GM23338 (cell line): ENCODE data around the gene ASB2. TPM values are rescaled to one million over a fixed set of nuclear protein-coding genes. Genes with fewer than 3 reads are reported as not detected.

ENCODE experiments used
- ATAC-seq: fragments of 200-7000 bp; cut with Tn5 transposase; 3 replicates; pipeline ENCODE4 v1.9.1; 2020
- DNase-seq: peaks from one replicate; pipeline ENCODE4 v3.0.0-alpha.2; 2015; ENCODE audit warnings: low spot score
- H2AFZ ChIP-seq: fragments of 200-600 bp; sonication (generic); 2 replicates; pipeline ENCODE4 v1.8.0; 2016; ENCODE audit warnings: antibody characterized with exemption, mild to moderate bottlenecking, moderate library complexity
- H3F3A ChIP-seq: fragments of 200-600 bp; sonication (generic); replicated peaks from 2 replicates; pipeline ENCODE4 v1.8.0; 2017; ENCODE audit warnings: antibody characterized with exemption, mixed run types, low read depth
- H3K27ac ChIP-seq: fragments of 200-600 bp; sonication (generic); 2 replicates; pipeline ENCODE4 v1.6.1; 2016; ENCODE audit warnings: low read depth
- H3K27me3 ChIP-seq: fragments of 200-600 bp; sonication (generic); 2 replicates; pipeline ENCODE4 v1.8.0; 2016; ENCODE audit warnings: mild to moderate bottlenecking, mixed run types, moderate library complexity; ENCODE audit not compliant: insufficient read depth
- H3K36me3 ChIP-seq: fragments of 200-600 bp; sonication (generic); 2 replicates; pipeline ENCODE4 v1.8.0; 2016; ENCODE audit warnings: mild to moderate bottlenecking; ENCODE audit not compliant: insufficient read depth
- H3K4me1 ChIP-seq: fragments of 200-600 bp; sonication (generic); 2 replicates; pipeline ENCODE4 v1.8.0; 2016; ENCODE audit warnings: mild to moderate bottlenecking, moderate library complexity; ENCODE audit not compliant: insufficient read depth
- H3K4me2 ChIP-seq: fragments of 200-600 bp; sonication (generic); 2 replicates; pipeline ENCODE4 v1.7.1; 2017; ENCODE audit warnings: mixed run types
- H3K4me3 ChIP-seq: fragments of 200-600 bp; sonication (generic); 2 replicates; pipeline ENCODE4 v1.6.1; 2016; ENCODE audit warnings: mixed run types
- H3K79me2 ChIP-seq: fragments of 200-600 bp; sonication (generic); replicated peaks from 2 replicates; pipeline ENCODE4 v1.8.0; 2017; ENCODE audit warnings: mild to moderate bottlenecking; ENCODE audit not compliant: insufficient read depth
- H3K9me2 ChIP-seq: fragments of 200-600 bp; sonication (generic); 2 replicates; pipeline ENCODE4 v1.8.0; 2017; ENCODE audit not compliant: insufficient read depth
- H4K20me1 ChIP-seq: fragments of 200-600 bp; sonication (generic); replicated peaks from 2 replicates; pipeline ENCODE4 v1.8.0; 2017; ENCODE audit warnings: mild to moderate bottlenecking; ENCODE audit not compliant: insufficient read depth
- H3K27ac Mint-ChIP-seq: 2 replicates; pipeline ENCODE4 v1.8.0; 2020; ENCODE audit warnings: inconsistent platforms, mild to moderate bottlenecking, moderate library complexity, mixed read lengths
- H3K27me3 Mint-ChIP-seq: 3 replicates; pipeline ENCODE4 v1.8.0; 2022; ENCODE audit warnings: low read depth, mild to moderate bottlenecking, moderate library complexity, mixed read lengths, inconsistent platforms; ENCODE audit not compliant: insufficient read depth, poor library complexity
- H3K36me3 Mint-ChIP-seq: 3 replicates; pipeline ENCODE4 v1.8.0; 2021; ENCODE audit warnings: low read depth, mild to moderate bottlenecking, inconsistent platforms, moderate library complexity, mixed read lengths
- H3K4me1 Mint-ChIP-seq: 3 replicates; pipeline ENCODE4 v1.8.0; 2020; ENCODE audit warnings: mild to moderate bottlenecking, inconsistent platforms, mixed read lengths
- H3K4me3 Mint-ChIP-seq: 3 replicates; pipeline ENCODE4 v1.8.0; 2021; ENCODE audit warnings: moderate library complexity, mild to moderate bottlenecking, inconsistent platforms, mixed read lengths
- H3K9me3 Mint-ChIP-seq: 3 replicates; pipeline ENCODE4 v1.8.0; 2020; ENCODE audit warnings: moderate library complexity, mild to moderate bottlenecking, inconsistent platforms, mixed read lengths
- CREB1 ChIP-seq: fragments of 250-450 bp; sonication (Bioruptor Pico); IDR thresholded peaks from 2 replicates; pipeline ENCODE4 v1.5.0; 2020; ENCODE audit warnings: low read depth, mild to moderate bottlenecking, moderate library complexity
- EZH2 ChIP-seq: fragments of 200-600 bp; sonication (generic); IDR thresholded peaks from one replicate; pipeline ENCODE4 v1.8.0; 2017; ENCODE audit warnings: antibody characterized with exemption, mild to moderate bottlenecking, low read depth; ENCODE audit not compliant: unreplicated experiment
- EZH2phosphoT487 ChIP-seq: fragments of 200-600 bp; sonication (generic); IDR thresholded peaks from one replicate; pipeline ENCODE4 v1.8.1; 2018; ENCODE audit warnings: antibody characterized with exemption; ENCODE audit not compliant: unreplicated experiment
- NANOG ChIP-seq: IDR thresholded peaks from 2 replicates; pipeline ENCODE4 v1.6.1; 2016; ENCODE audit warnings: antibody characterized with exemption, borderline replicate concordance
- POLR2AphosphoS5 ChIP-seq: IDR thresholded peaks from 2 replicates; pipeline ENCODE4 v1.6.1; 2016; ENCODE audit warnings: antibody characterized with exemption, low read depth
- STAT1 ChIP-seq: IDR thresholded peaks from one replicate; pipeline ENCODE4 v1.6.1; 2016; ENCODE audit warnings: antibody characterized with exemption; ENCODE audit not compliant: unreplicated experiment
- ZNF114 ChIP-seq: fragments of 250-450 bp; sonication (Bioruptor Pico); IDR thresholded peaks from 2 replicates; pipeline ENCODE4 v1.5.0; 2020; ENCODE audit warnings: mild to moderate bottlenecking, moderate library complexity
- ZNF331 ChIP-seq: fragments of 250-450 bp; sonication (Bioruptor Pico); IDR thresholded peaks from 2 replicates; pipeline ENCODE4 v1.5.0; 2020; ENCODE audit warnings: low read depth, mild to moderate bottlenecking, moderate library complexity
- polyA plus RNA-seq: library from polyadenylated mRNA; unstranded; fragments of >200 nt; fragmentation: Nextera tagmentation; extraction: Ambion mirVana; gene quantifications from 2 replicates; pipeline ENCODE4 v1.2.1, GENCODE V29; 2016
- total RNA-seq: library from RNA; depleted of rRNA; stranded (reverse); fragments of >200 nt; shearing (Covaris generic); gene quantifications from 2 replicates; pipeline ENCODE4 v1.2.3, GENCODE V29; 2014
- TF ChIP-seq, protein P1 (sequence below): IDR thresholded peaks from 2 replicates; pipeline ENCODE4 v1.6.1; 2016; ENCODE audit warnings: antibody characterized with exemption
- TF ChIP-seq, protein P2 (sequence below): IDR thresholded peaks from one replicate; pipeline ENCODE4 v1.6.1; 2018; ENCODE audit warnings: antibody characterized with exemption; ENCODE audit not compliant: unreplicated experiment
- TF ChIP-seq, protein P3 (sequence below), 2 experiments: fragments of 200-600 bp in 1 of 2; sonication (generic) in 1 of 2; conservative IDR thresholded peaks; 2 replicates each; pipeline versions ENCODE4 v1.5.1 to v1.6.1; 2016 to 2017; ENCODE audit warnings: antibody characterized with exemption in 2 of 2, low read depth in 2 of 2, mild to moderate bottlenecking in 2 of 2, moderate library complexity in 1 of 2

The ASB2 gene
- total and polyA plus RNA-seq, 2 experiments from 2014 or later: 1.2 to 1.7 TPM

GRCh38 chr14:93954900-93955849 lies 21.2 kb downstream of the ASB2 start:
- Mint-ChIP-seq H3K4me1 (peaks cover 35% of the 10 kb centered on the region), H3K4me3 (no peak overlapping the region), H3K27ac (no peak overlapping the region), H3K36me3 (no peaks in the 10 kb centered on the region), H3K9me3 (no peaks in the 10 kb centered on the region), H3K27me3 (peaks cover 7% of the 10 kb centered on the region)
- DNase-seq (no peak), ATAC-seq (no peak)
- Histone ChIP-seq H3K79me2 (no peaks in the 10 kb centered on the region), H3K4me3 (no peak overlapping the region), H3K4me2 (no peak overlapping the region), H3K9me2 (no peaks in the 10 kb centered on the region), H3K36me3 (no peaks in the 10 kb centered on the region), H3F3A (no peaks in the 10 kb centered on the region), H3K27ac (no peak overlapping the region), H3K27me3 (no peaks in the 10 kb centered on the region), H3K4me1 (no peaks in the 10 kb centered on the region), H4K20me1 (no peaks in the 10 kb centered on the region), H2AFZ (no peak overlapping the region)
- no peak for TF ChIP-seq EZH2
- TF ChIP-seq, protein P1, sequence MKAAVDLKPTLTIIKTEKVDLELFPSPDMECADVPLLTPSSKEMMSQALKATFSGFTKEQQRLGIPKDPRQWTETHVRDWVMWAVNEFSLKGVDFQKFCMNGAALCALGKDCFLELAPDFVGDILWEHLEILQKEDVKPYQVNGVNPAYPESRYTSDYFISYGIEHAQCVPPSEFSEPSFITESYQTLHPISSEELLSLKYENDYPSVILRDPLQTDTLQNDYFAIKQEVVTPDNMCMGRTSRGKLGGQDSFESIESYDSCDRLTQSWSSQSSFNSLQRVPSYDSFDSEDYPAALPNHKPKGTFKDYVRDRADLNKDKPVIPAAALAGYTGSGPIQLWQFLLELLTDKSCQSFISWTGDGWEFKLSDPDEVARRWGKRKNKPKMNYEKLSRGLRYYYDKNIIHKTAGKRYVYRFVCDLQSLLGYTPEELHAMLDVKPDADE: no peak

- Mint-ChIP-seq H3K27ac (no peak overlapping the region), H3K4me3 (no peak overlapping the region), H3K9me3 (no peaks in the 10 kb centered on the region), H3K27me3 (peaks cover 7% of the 10 kb centered on the region), H3K36me3 (no peaks in the 10 kb centered on the region), H3K4me1 (peaks cover 29% of the 10 kb centered on the region)
- no peaks in the 10 kb centered on the region for H3K36me3 ChIP-seq
- no peak for DNase-seq
- no peaks in the 10 kb centered on the region for H3F3A ChIP-seq
- no peaks in the 10 kb centered on the region for H3K79me2 ChIP-seq
- ATAC-seq: no peak
- no peak overlapping the region for H3K27ac ChIP-seq
- H3K27me3 ChIP-seq: no peaks in the 10 kb centered on the region
- no peak overlapping the region for H3K4me3 ChIP-seq
- H3K9me2 ChIP-seq: no peaks in the 10 kb centered on the region
- H2AFZ ChIP-seq: no peak overlapping the region
- H3K4me2 ChIP-seq: no peak overlapping the region
- H4K20me1 ChIP-seq: no peaks in the 10 kb centered on the region
- no peaks in the 10 kb centered on the region for H3K4me1 ChIP-seq
- TF ChIP-seq ZNF114 (no peak), CREB1 (CRISPR knock-in tag) (no peak), STAT1 (no peak), NANOG (no peak), POLR2AphosphoS5 (no peak), EZH2 (no peak), EZH2phosphoT487 (no peak), ZNF331 (CRISPR knock-in tag) (no peak)
- TF ChIP-seq, protein P2, sequence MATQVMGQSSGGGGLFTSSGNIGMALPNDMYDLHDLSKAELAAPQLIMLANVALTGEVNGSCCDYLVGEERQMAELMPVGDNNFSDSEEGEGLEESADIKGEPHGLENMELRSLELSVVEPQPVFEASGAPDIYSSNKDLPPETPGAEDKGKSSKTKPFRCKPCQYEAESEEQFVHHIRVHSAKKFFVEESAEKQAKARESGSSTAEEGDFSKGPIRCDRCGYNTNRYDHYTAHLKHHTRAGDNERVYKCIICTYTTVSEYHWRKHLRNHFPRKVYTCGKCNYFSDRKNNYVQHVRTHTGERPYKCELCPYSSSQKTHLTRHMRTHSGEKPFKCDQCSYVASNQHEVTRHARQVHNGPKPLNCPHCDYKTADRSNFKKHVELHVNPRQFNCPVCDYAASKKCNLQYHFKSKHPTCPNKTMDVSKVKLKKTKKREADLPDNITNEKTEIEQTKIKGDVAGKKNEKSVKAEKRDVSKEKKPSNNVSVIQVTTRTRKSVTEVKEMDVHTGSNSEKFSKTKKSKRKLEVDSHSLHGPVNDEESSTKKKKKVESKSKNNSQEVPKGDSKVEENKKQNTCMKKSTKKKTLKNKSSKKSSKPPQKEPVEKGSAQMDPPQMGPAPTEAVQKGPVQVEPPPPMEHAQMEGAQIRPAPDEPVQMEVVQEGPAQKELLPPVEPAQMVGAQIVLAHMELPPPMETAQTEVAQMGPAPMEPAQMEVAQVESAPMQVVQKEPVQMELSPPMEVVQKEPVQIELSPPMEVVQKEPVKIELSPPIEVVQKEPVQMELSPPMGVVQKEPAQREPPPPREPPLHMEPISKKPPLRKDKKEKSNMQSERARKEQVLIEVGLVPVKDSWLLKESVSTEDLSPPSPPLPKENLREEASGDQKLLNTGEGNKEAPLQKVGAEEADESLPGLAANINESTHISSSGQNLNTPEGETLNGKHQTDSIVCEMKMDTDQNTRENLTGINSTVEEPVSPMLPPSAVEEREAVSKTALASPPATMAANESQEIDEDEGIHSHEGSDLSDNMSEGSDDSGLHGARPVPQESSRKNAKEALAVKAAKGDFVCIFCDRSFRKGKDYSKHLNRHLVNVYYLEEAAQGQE: no peak
- TF ChIP-seq, protein P3, sequence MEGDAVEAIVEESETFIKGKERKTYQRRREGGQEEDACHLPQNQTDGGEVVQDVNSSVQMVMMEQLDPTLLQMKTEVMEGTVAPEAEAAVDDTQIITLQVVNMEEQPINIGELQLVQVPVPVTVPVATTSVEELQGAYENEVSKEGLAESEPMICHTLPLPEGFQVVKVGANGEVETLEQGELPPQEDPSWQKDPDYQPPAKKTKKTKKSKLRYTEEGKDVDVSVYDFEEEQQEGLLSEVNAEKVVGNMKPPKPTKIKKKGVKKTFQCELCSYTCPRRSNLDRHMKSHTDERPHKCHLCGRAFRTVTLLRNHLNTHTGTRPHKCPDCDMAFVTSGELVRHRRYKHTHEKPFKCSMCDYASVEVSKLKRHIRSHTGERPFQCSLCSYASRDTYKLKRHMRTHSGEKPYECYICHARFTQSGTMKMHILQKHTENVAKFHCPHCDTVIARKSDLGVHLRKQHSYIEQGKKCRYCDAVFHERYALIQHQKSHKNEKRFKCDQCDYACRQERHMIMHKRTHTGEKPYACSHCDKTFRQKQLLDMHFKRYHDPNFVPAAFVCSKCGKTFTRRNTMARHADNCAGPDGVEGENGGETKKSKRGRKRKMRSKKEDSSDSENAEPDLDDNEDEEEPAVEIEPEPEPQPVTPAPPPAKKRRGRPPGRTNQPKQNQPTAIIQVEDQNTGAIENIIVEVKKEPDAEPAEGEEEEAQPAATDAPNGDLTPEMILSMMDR (conservative IDR thresholded peaks at IDR 0.05; ENCODE audit: low read depth in 2 of 2): no peak
Measured at GRCh38 chr14:93954516-93954830, 21.9 kb downstream of the ASB2 start.
